Caco-2 (cell line): ENCODE measurements around the gene KLHL33. TPM values are rescaled to one million over a fixed set of nuclear protein-coding genes. Genes with fewer than 3 reads are reported as not detected.

Source experiments
- BruUV-seq: library from RNA; stranded (reverse); fragments of 400-500 nt; replicated peaks from 2 replicates; lab custom pipeline; 2021; lab: Mats Ljungman, UMichigan
- CTCF ChIA-PET: fragments of 300-600 bp; sonication (Branson Sonifier 250); formaldehyde crosslinking; loops from one replicate; lab custom pipeline; 2022; ENCODE audit warnings: antibody characterized with exemption; lab: Charles Lee
- POLR2A ChIA-PET: fragments of 300-600 bp; sonication (Branson Sonifier 250); formaldehyde crosslinking; loops from one replicate; lab custom pipeline; 2022; ENCODE audit warnings: antibody characterized with exemption; lab: Charles Lee
- DNase-seq, 2 experiments: peaks; one replicate each; pipeline versions ENCODE4 v3.0.0 to v3.0.0-alpha.2; 2020 to 2022
- H3K27me3 ChIP-seq: replicated peaks from 2 replicates; pipeline ENCODE4 v1.6.0; 2011; ENCODE audit warnings: low read length; ENCODE audit not compliant: control insufficient read depth, insufficient read depth
- H3K36me3 ChIP-seq: 2 replicates; pipeline ENCODE4 v1.5.1; 2011; ENCODE audit warnings: low read length; ENCODE audit not compliant: control insufficient read depth, insufficient read depth
- H3K4me1 ChIP-seq: fragments of 250-450 bp; sonication (Bioruptor Pico); 2 replicates; pipeline ENCODE4 v1.5.1; 2020; ENCODE audit warnings: mild to moderate bottlenecking
- H3K4me3 ChIP-seq: 2 replicates; pipeline ENCODE4 v1.5.1; 2011; ENCODE audit warnings: low read depth, mild to moderate bottlenecking, control low read depth, low read length
- H3K9me3 ChIP-seq: fragments of 250-450 bp; sonication (Bioruptor Pico); 2 replicates; pipeline ENCODE4 v1.5.1; 2020; ENCODE audit warnings: mild to moderate bottlenecking, moderate library complexity
- H3K27ac Mint-ChIP-seq: one replicate; pipeline ENCODE4 v1.8.0; 2022; ENCODE audit warnings: mixed read lengths; ENCODE audit not compliant: unreplicated experiment
- H3K27me3 Mint-ChIP-seq: one replicate; pipeline ENCODE4 v1.8.0; 2022; ENCODE audit warnings: mixed read lengths; ENCODE audit not compliant: insufficient read depth, unreplicated experiment
- H3K36me3 Mint-ChIP-seq: one replicate; pipeline ENCODE4 v1.8.0; 2022; ENCODE audit warnings: mild to moderate bottlenecking, mixed read lengths; ENCODE audit not compliant: insufficient read depth, unreplicated experiment
- H3K4me1 Mint-ChIP-seq: one replicate; pipeline ENCODE4 v1.8.0; 2022; ENCODE audit warnings: low read depth, mixed read lengths; ENCODE audit not compliant: unreplicated experiment
- H3K4me3 Mint-ChIP-seq: one replicate; pipeline ENCODE4 v1.8.0; 2022; ENCODE audit warnings: mild to moderate bottlenecking, moderate library complexity, mixed read lengths; ENCODE audit not compliant: unreplicated experiment
- H3K9me3 Mint-ChIP-seq: one replicate; pipeline ENCODE4 v1.8.0; 2022; ENCODE audit warnings: mixed read lengths; ENCODE audit not compliant: unreplicated experiment
- intact Hi-C: fragments of 100-400 bp; cut with micrococcal nuclease; formaldehyde crosslinking; loops from one replicate; pipeline ENCODE4 v1.10.0; 2022; ENCODE audit not compliant: unreplicated experiment
- total RNA-seq: library from RNA; stranded (reverse); gene quantifications from 2 replicates; pipeline ENCODE4 v1.2.3, GENCODE V29; 2022
- TF ChIP-seq, protein P1 (sequence below), 2 experiments: fragments of 200-600 bp in 1 of 2; IDR thresholded peaks; 1 replicate in 1 of 2; 2 replicates in 1 of 2; pipeline versions ENCODE4 v1.5.1 to v1.8.0; 2011 to 2022; ENCODE audit warnings: antibody characterized with exemption in 1 of 2, control low read depth in 1 of 2, inconsistent platforms in 1 of 2, low read depth in 1 of 2, low read length in 1 of 2, mild to moderate bottlenecking in 1 of 2, moderate library complexity in 1 of 2; ENCODE audit not compliant: insufficient read depth in 1 of 2, severe bottlenecking in 1 of 2, unreplicated experiment in 1 of 2

The KLHL33 gene
- total RNA-seq, 1 experiment from 2014 or later, result not detected

DNA sequence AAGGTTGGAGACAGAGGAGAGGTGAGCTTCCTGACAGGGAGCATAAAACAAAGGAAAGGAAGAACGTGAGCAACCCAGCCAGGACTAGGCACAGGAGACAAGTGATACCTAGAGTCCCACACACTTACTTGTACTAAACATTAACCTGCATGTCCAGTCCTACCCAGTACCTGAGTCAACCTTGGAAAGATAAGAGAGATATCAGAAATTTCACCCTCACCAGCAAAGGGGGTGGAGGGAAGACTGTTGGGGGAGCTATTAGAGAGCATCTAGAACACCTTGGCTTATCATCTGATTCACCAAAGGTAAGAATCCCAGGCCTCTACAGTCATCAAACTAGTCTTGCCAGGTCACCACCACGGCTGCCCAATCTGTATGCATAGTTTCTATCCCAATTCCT, 11.1 kb downstream of the KLHL33 start:
- CTCF ChIA-PET, result interaction anchor here (1.4 kb wide), 1 partner anchor 9 kb away, joined by 4 read pairs; no protein-coding TSS in a partner anchor
- no TSS peak for BruUV-seq

DNA sequence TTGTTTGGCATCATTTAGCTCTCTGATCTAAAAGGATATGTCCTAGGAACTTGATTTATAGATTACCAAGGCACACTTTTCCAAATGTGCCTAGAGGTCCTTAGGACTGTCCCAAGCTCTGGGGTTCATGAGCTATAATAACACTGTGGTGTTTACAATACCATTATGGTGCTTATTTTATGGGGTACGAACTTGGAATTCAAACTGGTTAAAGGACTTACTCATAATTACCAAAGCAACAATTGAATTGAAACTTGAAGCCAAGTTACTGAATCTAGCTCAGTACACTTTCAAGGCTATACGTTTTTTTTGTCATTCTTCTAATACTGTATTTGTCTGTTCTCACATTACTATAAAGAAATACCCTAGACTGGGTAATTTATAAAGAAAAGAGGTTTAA, 13.1 kb downstream of the KLHL33 start:
- H3K4me3 ChIP-seq, result no peak overlapping the region
- TF ChIP-seq, protein P1, sequence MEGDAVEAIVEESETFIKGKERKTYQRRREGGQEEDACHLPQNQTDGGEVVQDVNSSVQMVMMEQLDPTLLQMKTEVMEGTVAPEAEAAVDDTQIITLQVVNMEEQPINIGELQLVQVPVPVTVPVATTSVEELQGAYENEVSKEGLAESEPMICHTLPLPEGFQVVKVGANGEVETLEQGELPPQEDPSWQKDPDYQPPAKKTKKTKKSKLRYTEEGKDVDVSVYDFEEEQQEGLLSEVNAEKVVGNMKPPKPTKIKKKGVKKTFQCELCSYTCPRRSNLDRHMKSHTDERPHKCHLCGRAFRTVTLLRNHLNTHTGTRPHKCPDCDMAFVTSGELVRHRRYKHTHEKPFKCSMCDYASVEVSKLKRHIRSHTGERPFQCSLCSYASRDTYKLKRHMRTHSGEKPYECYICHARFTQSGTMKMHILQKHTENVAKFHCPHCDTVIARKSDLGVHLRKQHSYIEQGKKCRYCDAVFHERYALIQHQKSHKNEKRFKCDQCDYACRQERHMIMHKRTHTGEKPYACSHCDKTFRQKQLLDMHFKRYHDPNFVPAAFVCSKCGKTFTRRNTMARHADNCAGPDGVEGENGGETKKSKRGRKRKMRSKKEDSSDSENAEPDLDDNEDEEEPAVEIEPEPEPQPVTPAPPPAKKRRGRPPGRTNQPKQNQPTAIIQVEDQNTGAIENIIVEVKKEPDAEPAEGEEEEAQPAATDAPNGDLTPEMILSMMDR (IDR thresholded peaks at IDR 0.05; ENCODE audit: insufficient read depth in 1 of 2, low read depth in 1 of 2, low read length in 1 of 2, severe bottlenecking in 1 of 2, unreplicated experiment in 1 of 2), result no peak
- ChIA-PET POLR2A (no interaction called here), CTCF (no interaction called here)
- Mint-ChIP-seq H3K36me3 (no peaks in the 10 kb centered on the region), H3K9me3 (no peaks in the 10 kb centered on the region), H3K4me3 (no peak overlapping the region), H3K27me3 (no peaks in the 10 kb centered on the region), H3K4me1 (peaks cover 39% of the 10 kb centered on the region), H3K27ac (no peak overlapping the region)
- H3K9me3 ChIP-seq, result no peaks in the 10 kb centered on the region
- BruUV-seq, result no TSS peak
- H3K4me1 ChIP-seq, result peaks cover 41% of the 10 kb centered on the region
- intact Hi-C loops, result no loop called here
- H3K27me3 ChIP-seq, result no peaks in the 10 kb centered on the region
- no peaks in the 10 kb centered on the region for H3K36me3 ChIP-seq
- DNase-seq, result no peak

More for the DNA sequence above, 11.1 kb downstream of the KLHL33 start:
- TF ChIP-seq, protein P1 (IDR thresholded peaks at IDR 0.05; ENCODE audit: insufficient read depth in 1 of 2, low read depth in 1 of 2, low read length in 1 of 2, severe bottlenecking in 1 of 2, unreplicated experiment in 1 of 2), result no peak
- no peak overlapping the region for H3K4me3 Mint-ChIP-seq
- H3K27me3 Mint-ChIP-seq, result no peaks in the 10 kb centered on the region
- intact Hi-C loops, result no loop called here
- H3K4me1 Mint-ChIP-seq, result peaks cover 23% of the 10 kb centered on the region
- no peaks in the 10 kb centered on the region for H3K36me3 Mint-ChIP-seq
- Histone ChIP-seq H3K9me3 (no peaks in the 10 kb centered on the region), H3K4me3 (no peak overlapping the region), H3K27me3 (no peaks in the 10 kb centered on the region), H3K36me3 (no peaks in the 10 kb centered on the region), H3K4me1 (peaks cover 22% of the 10 kb centered on the region)
- H3K27ac Mint-ChIP-seq, result peak overlapping the region; percentile 16
- H3K9me3 Mint-ChIP-seq, result no peaks in the 10 kb centered on the region
- POLR2A ChIA-PET, result no interaction called here
- DNase-seq, result no peak

DNA sequence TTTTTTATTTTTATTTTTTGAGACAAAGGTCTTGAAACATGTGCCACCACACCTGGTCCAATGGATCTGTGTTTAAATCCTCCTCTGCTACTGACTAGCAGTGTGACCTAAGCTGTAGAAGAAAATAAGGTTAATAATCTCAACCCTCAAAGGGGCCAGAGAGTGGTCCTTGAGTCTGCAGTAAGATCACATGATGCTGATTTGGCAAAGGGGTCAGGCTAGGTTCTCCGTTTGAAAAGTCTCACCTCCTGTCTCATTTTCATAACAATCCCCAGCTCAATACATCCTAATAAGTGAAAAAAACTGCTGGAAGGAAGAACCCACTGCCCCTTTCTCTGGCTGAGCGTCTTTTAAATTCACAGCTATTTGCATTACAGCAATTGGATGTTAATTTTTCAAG, 14.7 kb downstream of the KLHL33 start:
- TF ChIP-seq, protein P1 (IDR thresholded peaks at IDR 0.05; ENCODE audit: insufficient read depth in 1 of 2, low read depth in 1 of 2, low read length in 1 of 2, severe bottlenecking in 1 of 2, unreplicated experiment in 1 of 2), result no peak
- no TSS peak for BruUV-seq
- H3K9me3 ChIP-seq, result no peaks in the 10 kb centered on the region
- Mint-ChIP-seq H3K27ac (no peak overlapping the region), H3K4me1 (peaks cover 33% of the 10 kb centered on the region), H3K9me3 (no peaks in the 10 kb centered on the region), H3K36me3 (no peaks in the 10 kb centered on the region), H3K27me3 (no peaks in the 10 kb centered on the region), H3K4me3 (no peak overlapping the region)
- ChIA-PET POLR2A (interaction anchor here (1.1 kb wide), 1 partner anchor 34 kb away, joined by 4 read pairs; no protein-coding TSS in a partner anchor), CTCF (interaction anchor here (0.6 kb wide), 1 partner anchor 91 kb away, joined by 4 read pairs; no protein-coding TSS in a partner anchor)
- no peak for DNase-seq
- no peaks in the 10 kb centered on the region for H3K27me3 ChIP-seq
- H3K36me3 ChIP-seq, result no peaks in the 10 kb centered on the region
- no peak overlapping the region for H3K4me3 ChIP-seq
- intact Hi-C loops, result no loop called here
- H3K4me1 ChIP-seq, result peaks cover 52% of the 10 kb centered on the region
